ENCODE results near the gene FAM171A1. TPM values are rescaled to one million over a fixed set of nuclear protein-coding genes. Genes with fewer than 3 reads are reported as not detected.

FAM171A1 gene
- total RNA-seq, 2 experiments from 2014 or later = 3.3 to 4.0 TPM

- POLR2A ChIA-PET = no interaction called here
- no peaks in the 10 kb centered on the region for H3K27me3 Mint-ChIP-seq
- CTCF ChIA-PET = interaction anchor here (1.0 kb wide), 1 partner anchor 48 kb away, joined by 3 read pairs; no protein-coding TSS in a partner anchor
These were observed 133.7 kb downstream of the FAM171A1 start for GRCh38 chr10:15237351-15237750.

GRCh38 chr10:15236340-15236739 is 134.7 kb downstream of the FAM171A1 start:
- H3K27ac Mint-ChIP-seq = no peak overlapping the region
- H3K36me3 Mint-ChIP-seq = no peaks in the 10 kb centered on the region
- H3K27me3 Mint-ChIP-seq = no peaks in the 10 kb centered on the region
- POLR2A ChIA-PET = no interaction called here
- DNase-seq = no peak
- no peak overlapping the region for H3K4me3 Mint-ChIP-seq
- CTCF ChIA-PET = interaction anchor here (0.7 kb wide), 1 partner anchor 131 kb away, joined by 3 read pairs; no protein-coding TSS in a partner anchor
- intact Hi-C loops (cut with micrococcal nuclease) = no loop called here
- no peaks in the 10 kb centered on the region for H3K9me3 Mint-ChIP-seq
- H3K4me1 Mint-ChIP-seq (ENCODE audit: low read depth) = peaks cover 14% of the 10 kb centered on the region

More at GRCh38 chr10:15237351-15237750, 133.7 kb downstream of the FAM171A1 start:
- Mint-ChIP-seq H3K4me1 (ENCODE audit: low read depth) (peaks cover 14% of the 10 kb centered on the region), H3K4me3 (no peak overlapping the region), H3K36me3 (no peaks in the 10 kb centered on the region), H3K27ac (no peak overlapping the region), H3K9me3 (no peaks in the 10 kb centered on the region)
- intact Hi-C loops (cut with micrococcal nuclease) = no loop called here
- no peak for DNase-seq

DNA sequence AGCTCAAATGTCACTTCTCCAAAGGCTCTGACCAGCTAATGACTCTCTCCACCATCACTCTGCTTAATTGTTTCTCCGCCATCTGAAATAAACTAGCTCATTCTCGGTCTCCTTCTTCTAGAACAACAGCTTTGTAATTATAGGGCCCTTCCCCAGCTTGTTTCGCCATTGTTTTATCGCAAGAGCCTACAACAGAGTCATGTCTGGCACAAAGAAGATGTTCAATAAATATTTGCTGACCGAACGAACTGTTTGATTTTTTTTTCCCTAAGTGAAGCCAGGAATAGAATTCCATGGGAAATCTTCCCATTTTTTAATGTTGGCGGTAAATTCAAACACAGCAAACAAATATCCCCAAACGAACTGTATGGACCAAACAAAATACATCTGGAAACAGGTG is 138.8 kb downstream of the FAM171A1 start:
- H3K4me1 Mint-ChIP-seq (ENCODE audit: low read depth) = peaks cover 3% of the 10 kb centered on the region
- intact Hi-C loops (cut with micrococcal nuclease) = no loop called here
- no peaks in the 10 kb centered on the region for H3K9me3 Mint-ChIP-seq
- H3K27me3 Mint-ChIP-seq = no peaks in the 10 kb centered on the region
- DNase-seq = no peak
- CTCF ChIA-PET = no interaction called here
- no peak overlapping the region for H3K27ac Mint-ChIP-seq
- POLR2A ChIA-PET = no interaction called here
- no peak overlapping the region for H3K4me3 Mint-ChIP-seq
- no peaks in the 10 kb centered on the region for H3K36me3 Mint-ChIP-seq

DNA sequence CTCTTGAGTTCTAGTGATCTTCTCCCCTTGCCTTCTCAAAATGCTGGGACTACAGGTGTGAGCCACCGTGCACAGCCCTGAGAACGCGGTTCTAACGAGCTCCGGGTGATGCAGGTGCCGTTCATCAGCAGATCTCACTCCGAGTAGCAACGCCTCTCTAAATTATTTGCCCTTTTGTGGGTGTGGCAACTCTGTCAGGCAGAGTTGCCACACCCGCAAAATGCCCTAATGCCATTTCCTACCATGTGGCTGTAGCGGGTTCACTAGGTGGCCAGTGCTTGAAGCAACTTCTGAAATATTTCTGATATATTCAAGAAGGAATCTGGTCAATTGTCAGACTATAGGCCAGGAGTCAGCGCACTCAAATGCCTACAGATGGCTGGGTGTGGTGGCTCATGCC is 139.7 kb downstream of the FAM171A1 start:
- ChIA-PET CTCF (no interaction called here), POLR2A (no interaction called here)
- Mint-ChIP-seq H3K27me3 (no peaks in the 10 kb centered on the region), H3K9me3 (no peaks in the 10 kb centered on the region), H3K4me3 (no peak overlapping the region), H3K36me3 (no peaks in the 10 kb centered on the region), H3K27ac (no peak overlapping the region), H3K4me1 (ENCODE audit: low read depth) (no peaks in the 10 kb centered on the region)
- intact Hi-C loops (cut with micrococcal nuclease) = no loop called here
- no peak for DNase-seq

DNA sequence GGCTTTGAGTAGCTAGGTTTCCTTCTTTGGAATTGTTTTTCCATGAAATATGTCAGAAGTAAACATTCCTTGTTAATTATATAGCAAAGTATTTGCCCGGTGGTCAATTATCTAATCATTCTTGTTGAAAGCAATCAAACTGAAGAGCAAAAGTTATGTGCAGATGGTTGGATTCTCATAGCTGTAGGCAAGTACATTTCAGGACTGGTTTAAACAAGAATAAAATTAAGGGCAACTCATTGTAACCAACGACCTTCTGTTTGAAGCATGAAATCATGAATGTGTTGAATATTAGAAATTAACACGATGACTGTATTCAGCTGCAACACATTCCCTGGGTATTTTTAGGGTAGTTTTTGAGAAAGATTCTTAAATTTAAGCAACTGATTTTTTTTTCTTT is 140.8 kb downstream of the FAM171A1 start:
- H3K4me3 Mint-ChIP-seq = no peak overlapping the region
- CTCF ChIA-PET = no interaction called here
- H3K27ac Mint-ChIP-seq = no peak overlapping the region
- DNase-seq = no peak
- H3K36me3 Mint-ChIP-seq = peaks cover 2% of the 10 kb centered on the region
- intact Hi-C loops (cut with micrococcal nuclease) = no loop called here
- peaks cover 3% of the 10 kb centered on the region for H3K9me3 Mint-ChIP-seq
- POLR2A ChIA-PET = no interaction called here
- H3K4me1 Mint-ChIP-seq (ENCODE audit: low read depth) = no peaks in the 10 kb centered on the region
- no peaks in the 10 kb centered on the region for H3K27me3 Mint-ChIP-seq

DNA sequence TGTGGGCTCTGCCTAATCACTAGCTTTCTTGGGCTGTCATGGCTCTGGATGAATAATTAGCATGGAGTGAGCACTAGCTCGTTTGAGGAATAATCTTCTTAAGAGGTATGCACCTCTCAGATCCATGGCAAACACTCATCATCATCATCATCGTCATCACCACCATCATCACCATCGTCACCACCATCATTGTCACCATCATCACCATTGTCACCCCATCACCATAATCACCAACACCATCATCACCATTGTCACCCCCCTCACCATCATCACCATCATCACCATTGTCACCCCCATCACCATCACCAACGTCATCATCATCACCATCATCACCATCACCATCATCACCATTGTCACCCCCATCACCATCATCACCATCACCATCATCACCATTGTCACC is 141.8 kb downstream of the FAM171A1 start:
- intact Hi-C loops (cut with micrococcal nuclease) = no loop called here
- no peak overlapping the region for H3K4me3 Mint-ChIP-seq
- ChIA-PET CTCF (no interaction called here), POLR2A (no interaction called here)
- peaks cover 9% of the 10 kb centered on the region for H3K36me3 Mint-ChIP-seq
- DNase-seq = no peak
- H3K9me3 Mint-ChIP-seq = peaks cover 10% of the 10 kb centered on the region
- no peaks in the 10 kb centered on the region for H3K27me3 Mint-ChIP-seq
- no peaks in the 10 kb centered on the region for H3K4me1 Mint-ChIP-seq (ENCODE audit: low read depth)
- no peak overlapping the region for H3K27ac Mint-ChIP-seq

- Mint-ChIP-seq H3K36me3 (peaks cover 14% of the 10 kb centered on the region), H3K27me3 (no peaks in the 10 kb centered on the region), H3K4me1 (ENCODE audit: low read depth) (no peaks in the 10 kb centered on the region), H3K4me3 (no peak overlapping the region), H3K27ac (no peak overlapping the region), H3K9me3 (peaks cover 12% of the 10 kb centered on the region)
- POLR2A ChIA-PET = no interaction called here
- DNase-seq = no peak
- intact Hi-C loops (cut with micrococcal nuclease) = no loop called here
- CTCF ChIA-PET = no interaction called here
These were observed 142.7 kb downstream of the FAM171A1 start for GRCh38 chr10:15228426-15228825.

GRCh38 chr10:15227611-15228372 is 143.3 kb downstream of the FAM171A1 start:
- no peaks in the 10 kb centered on the region for H3K27me3 Mint-ChIP-seq
- no peak for DNase-seq
- CTCF ChIA-PET = no interaction called here
- no peaks in the 10 kb centered on the region for H3K4me1 Mint-ChIP-seq (ENCODE audit: low read depth)
- H3K4me3 Mint-ChIP-seq = no peak overlapping the region
- H3K9me3 Mint-ChIP-seq = peaks cover 12% of the 10 kb centered on the region
- H3K36me3 Mint-ChIP-seq = peaks cover 14% of the 10 kb centered on the region
- H3K27ac Mint-ChIP-seq = no peak overlapping the region
- POLR2A ChIA-PET = no interaction called here
- intact Hi-C loops (cut with micrococcal nuclease) = no loop called here

DNA sequence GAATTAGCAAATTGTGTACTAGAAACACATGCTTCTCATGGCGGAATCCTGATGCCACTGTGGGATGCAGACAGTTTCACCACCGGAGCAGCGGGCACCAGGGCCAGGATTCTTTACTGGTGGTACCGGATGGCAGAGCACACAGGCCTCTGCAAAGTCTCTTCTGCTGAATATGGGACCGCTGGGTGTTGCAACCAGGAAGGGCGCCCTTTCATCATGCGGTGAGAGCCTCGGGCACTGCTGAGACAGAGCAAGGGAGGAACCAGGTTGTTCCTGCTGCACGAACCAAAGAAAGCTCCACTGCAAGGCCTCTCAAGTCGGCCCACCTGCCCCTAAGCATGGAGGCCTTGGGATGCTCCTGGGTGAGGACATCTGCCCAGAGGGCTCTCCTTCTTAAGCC is 145.6 kb downstream of the FAM171A1 start:
- no peak for DNase-seq
- Mint-ChIP-seq H3K27me3 (no peaks in the 10 kb centered on the region), H3K9me3 (peaks cover 12% of the 10 kb centered on the region), H3K4me3 (no peak overlapping the region), H3K27ac (no peak overlapping the region), H3K36me3 (peaks cover 14% of the 10 kb centered on the region), H3K4me1 (ENCODE audit: low read depth) (no peaks in the 10 kb centered on the region)
- CTCF ChIA-PET = no interaction called here
- intact Hi-C loops (cut with micrococcal nuclease) = no loop called here
- POLR2A ChIA-PET = no interaction called here

GRCh38 chr10:15224948-15225347 is 146.1 kb downstream of the FAM171A1 start:
- DNase-seq = no peak
- Mint-ChIP-seq H3K9me3 (peaks cover 12% of the 10 kb centered on the region), H3K4me1 (ENCODE audit: low read depth) (no peaks in the 10 kb centered on the region), H3K4me3 (no peak overlapping the region), H3K27ac (no peak overlapping the region), H3K36me3 (peaks cover 14% of the 10 kb centered on the region), H3K27me3 (no peaks in the 10 kb centered on the region)
- intact Hi-C loops (cut with micrococcal nuclease) = no loop called here
- POLR2A ChIA-PET = no interaction called here
- CTCF ChIA-PET = no interaction called here

GRCh38 chr10:15223174-15223573 is 147.9 kb downstream of the FAM171A1 start:
- POLR2A ChIA-PET = no interaction called here
- CTCF ChIA-PET = no interaction called here
- H3K27ac Mint-ChIP-seq = no peak overlapping the region
- intact Hi-C loops (cut with micrococcal nuclease) = no loop called here
- no peak for DNase-seq
- H3K27me3 Mint-ChIP-seq = no peaks in the 10 kb centered on the region
- peaks cover 14% of the 10 kb centered on the region for H3K36me3 Mint-ChIP-seq
- no peaks in the 10 kb centered on the region for H3K4me1 Mint-ChIP-seq (ENCODE audit: low read depth)
- no peak overlapping the region for H3K4me3 Mint-ChIP-seq
- H3K9me3 Mint-ChIP-seq = peaks cover 12% of the 10 kb centered on the region

GRCh38 chr10:15222511-15222910 is 148.6 kb downstream of the FAM171A1 start:
- intact Hi-C loops (cut with micrococcal nuclease) = no loop called here
- ChIA-PET POLR2A (no interaction called here), CTCF (no interaction called here)
- H3K4me3 Mint-ChIP-seq = no peak overlapping the region
- peaks cover 12% of the 10 kb centered on the region for H3K9me3 Mint-ChIP-seq
- no peaks in the 10 kb centered on the region for H3K27me3 Mint-ChIP-seq
- peaks cover 14% of the 10 kb centered on the region for H3K36me3 Mint-ChIP-seq
- no peak for DNase-seq
- H3K27ac Mint-ChIP-seq = no peak overlapping the region
- H3K4me1 Mint-ChIP-seq (ENCODE audit: low read depth) = no peaks in the 10 kb centered on the region

DNA sequence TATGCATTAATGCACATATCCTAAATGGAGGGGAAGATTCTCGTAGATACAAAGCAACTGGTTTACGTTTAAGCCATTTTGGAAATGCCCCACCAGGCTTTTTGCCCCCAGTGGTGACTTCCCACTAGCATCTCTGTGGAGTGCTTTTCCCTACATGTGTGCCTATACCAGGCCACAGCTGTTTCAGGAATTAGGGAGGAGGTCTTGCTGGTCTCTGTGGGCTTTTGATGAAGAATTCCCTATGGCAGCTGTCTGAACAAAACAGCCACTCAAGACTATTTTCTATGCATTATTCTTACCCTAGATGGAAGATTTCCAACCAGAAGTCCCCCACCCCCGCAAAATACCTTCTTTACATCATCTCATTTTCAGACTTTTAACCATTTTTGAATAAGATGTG is 150.6 kb downstream of the FAM171A1 start:
- Mint-ChIP-seq H3K4me1 (ENCODE audit: low read depth) (no peaks in the 10 kb centered on the region), H3K9me3 (peaks cover 11% of the 10 kb centered on the region), H3K27ac (no peak overlapping the region), H3K27me3 (no peaks in the 10 kb centered on the region), H3K36me3 (peaks cover 14% of the 10 kb centered on the region), H3K4me3 (no peak overlapping the region)
- ChIA-PET POLR2A (no interaction called here), CTCF (interaction anchor here (0.9 kb wide), 1 partner anchor 115 kb away, joined by 3 read pairs; no protein-coding TSS in a partner anchor)
- intact Hi-C loops (cut with micrococcal nuclease) = no loop called here
- no peak for DNase-seq
